GM18909 (cell line): ENCODE measurements around the gene CENPB.
A peak's percentile ranks its signal among the peaks of the same experiment; 100 is the strongest.

ENCODE experiments used
- ATAC-seq: cut with Tn5 transposase; IDR thresholded peaks from one replicate; pipeline ENCODE4 v1.9.1; 2021; ENCODE audit warnings: mild to moderate bottlenecking; ENCODE audit not compliant: unreplicated experiment, poor library complexity

Gene CENPB

DNA sequence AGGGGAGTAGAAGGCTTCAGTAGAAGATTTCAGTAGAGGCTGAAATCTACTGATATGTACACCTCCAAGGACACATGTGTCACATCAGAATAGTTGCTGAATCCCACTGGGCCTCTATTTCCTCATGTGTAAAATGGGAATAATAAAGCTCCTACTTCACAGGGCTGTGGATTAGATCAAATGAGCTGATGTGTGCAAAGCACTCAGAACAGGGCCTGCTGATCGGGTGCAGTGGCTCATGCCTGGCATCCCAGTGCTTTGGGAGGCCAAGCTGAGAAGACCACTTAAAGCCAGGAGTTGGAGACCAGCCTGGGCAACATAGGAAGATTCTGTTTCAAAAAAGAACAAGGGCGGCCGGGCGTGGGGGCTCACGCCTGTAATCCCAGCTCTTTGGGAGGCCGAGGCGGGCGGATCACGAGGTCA is 25.7 kb upstream of the CENPB start:
- ATAC-seq, result no peak

DNA sequence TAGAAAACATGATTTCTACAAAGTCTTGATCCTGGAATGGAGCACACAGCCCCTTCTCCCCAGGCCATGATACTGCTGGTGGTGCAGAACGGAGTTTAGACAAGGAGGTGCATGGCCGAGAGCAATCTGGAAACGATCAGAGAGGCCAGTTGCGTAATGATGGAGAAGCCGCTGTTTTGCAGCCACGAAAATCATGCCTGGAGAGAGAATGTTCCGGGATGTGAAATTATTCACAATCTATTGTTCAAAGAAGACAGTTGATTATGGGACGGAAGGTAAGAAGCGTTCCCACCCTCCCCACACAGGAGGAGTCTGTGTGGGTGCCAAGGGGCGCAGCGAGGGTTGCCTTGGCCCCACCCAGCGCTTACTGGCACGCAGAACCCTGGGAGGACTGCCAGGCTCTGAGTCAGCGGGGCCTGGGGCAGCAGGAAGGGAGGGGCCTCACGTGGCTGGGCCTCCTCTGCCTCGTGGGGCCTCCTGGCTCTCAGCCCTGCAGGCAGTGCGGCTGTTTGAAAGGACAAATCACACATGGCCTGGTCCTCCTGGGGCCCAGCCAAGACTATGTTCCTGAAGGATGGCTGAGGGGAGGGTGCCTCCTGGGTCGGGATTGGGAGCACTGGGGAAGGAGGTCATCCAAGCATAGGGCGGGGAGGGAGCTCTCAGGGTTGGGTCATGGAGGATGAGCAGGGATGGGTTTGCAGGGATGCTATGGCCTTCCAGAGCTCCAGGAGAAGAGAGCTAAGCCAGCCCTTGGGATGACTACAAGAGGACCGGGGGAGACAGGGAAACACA is 25.1 kb upstream of the CENPB start:
- no peak for ATAC-seq

DNA sequence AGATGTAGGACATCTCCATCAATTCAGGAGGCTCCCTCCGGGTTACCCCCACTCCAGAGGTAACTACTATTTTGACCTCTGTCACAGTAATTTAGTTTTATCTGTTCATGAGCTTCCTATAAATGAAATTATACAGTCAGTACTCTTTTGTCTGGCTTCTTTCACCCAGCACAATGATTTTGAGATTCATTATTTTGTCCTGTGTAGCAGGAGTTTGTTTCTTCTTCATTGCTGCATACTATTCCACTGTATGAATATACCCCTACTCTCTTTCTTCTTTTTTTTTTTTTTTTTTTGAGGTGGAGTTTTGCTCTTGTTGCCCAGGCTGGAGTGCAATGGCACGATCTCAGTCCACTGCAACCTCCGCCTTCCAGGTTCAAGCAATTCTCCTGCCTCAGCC is 22.0 kb upstream of the CENPB start:
- no peak for ATAC-seq

DNA sequence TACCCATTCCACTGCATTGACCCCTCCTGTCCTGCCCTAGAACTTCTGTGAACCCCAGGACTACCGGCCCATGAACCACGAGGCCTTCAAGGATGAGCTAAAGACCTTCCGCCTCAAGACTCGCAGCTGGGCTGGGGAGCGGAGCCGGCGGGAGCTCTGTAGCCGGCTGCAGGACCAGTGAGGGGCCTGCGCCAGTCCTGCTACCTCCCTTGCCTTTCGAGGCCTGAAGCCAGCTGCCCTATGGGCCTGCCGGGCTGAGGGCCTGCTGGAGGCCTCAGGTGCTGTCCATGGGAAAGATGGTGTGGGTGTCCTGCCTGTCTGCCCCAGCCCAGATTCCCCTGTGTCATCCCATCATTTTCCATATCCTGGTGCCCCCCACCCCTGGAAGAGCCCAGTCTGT is 18.2 kb upstream of the CENPB start:
- no peak for ATAC-seq

DNA sequence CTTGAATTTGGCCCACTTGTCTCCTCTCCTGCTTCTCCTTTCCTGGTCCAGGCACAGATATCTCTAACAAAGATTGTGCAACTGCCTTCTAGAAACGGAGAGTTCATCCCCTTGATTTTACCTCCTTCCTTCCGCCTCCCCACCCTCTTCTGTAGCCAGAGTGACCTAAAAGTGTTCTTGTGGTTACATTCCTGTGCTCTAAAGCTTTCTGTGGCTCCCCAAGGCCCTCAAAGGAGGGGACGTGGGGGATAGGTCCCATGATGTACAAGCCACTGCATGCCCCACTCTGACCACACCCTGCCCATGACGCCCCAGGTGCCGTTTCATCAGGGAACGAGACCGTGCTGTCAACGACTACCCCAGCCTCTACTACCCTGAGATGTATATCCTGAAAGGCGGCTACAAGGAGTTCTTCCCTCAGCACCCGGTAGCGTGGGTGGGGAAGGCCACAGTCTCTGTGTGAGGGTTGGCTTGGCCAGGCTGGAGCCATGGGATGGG is 17.8 kb upstream of the CENPB start:
- ATAC-seq, result no peak

DNA sequence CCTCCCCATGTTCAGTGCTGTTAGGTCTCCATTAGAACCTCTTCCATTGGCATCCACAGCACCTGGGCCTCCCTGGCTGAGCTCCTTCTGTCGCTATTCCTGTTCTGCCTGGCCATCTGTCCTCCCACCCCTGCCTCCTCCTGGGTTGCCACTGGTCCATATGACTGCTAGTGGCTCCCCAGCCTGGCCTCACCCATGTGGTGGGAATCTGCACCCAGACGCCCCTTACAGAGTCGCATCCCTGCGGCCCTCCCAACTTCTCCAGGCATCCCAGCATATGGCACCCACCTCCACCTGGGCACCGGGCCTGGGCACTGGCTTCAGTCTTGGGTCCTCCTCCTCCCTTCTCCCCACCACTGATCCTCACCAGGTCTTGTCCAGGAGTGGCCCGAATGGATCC is 17.3 kb upstream of the CENPB start:
- ATAC-seq, result no peak

DNA sequence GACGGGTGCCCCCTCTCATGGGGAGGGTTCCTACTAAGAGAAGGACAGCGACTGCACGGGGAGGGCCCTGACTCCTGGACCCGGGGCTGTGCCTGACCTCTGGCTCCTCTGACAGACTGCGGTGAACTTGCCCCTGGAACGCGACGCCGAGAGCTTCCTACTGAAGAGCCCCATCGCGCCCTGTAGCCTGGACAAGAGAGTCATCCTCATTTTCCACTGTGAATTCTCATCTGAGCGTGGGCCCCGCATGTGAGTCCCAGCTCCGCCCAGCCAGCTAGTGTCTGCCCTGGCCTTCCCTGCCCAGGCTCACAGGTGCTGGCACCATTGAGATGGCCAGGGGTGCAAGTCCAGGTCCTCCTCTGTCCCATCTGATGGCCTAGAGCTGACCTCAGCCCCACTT is 16.7 kb upstream of the CENPB start:
- ATAC-seq, result no peak

DNA sequence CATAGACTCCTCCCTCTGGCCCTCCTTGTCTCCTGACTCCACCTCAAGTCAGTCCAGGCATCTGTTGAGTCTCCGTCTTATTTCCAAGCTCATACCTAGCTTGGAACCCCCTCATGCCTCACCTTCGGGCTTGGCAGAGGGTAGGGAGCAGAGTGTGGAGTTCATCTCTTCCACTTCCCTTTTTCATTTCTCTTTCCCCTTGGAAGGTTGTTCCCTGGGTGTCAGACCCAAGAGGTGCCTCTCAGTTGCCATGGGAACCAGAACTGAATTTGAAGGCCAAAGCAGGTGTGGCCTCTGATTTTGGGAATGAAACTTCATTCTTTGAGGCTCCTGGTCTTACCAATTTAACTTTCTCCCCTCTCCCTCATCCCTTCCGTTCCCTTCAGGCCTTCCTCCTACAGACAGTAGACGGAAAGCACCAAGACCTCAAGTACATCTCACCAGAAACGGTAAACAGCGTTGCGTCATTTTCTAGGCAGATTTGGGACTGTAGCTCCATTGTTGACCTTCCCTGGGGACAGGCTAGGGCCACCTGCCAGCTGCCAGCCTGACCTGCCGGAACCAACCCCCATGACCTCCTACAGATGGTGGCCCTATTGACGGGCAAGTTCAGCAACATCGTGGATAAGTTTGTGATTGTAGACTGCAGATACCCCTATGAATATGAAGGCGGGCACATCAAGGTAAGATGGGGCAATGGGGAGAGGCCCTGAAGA is 16.1 kb upstream of the CENPB start:
- ATAC-seq, result no peak

DNA sequence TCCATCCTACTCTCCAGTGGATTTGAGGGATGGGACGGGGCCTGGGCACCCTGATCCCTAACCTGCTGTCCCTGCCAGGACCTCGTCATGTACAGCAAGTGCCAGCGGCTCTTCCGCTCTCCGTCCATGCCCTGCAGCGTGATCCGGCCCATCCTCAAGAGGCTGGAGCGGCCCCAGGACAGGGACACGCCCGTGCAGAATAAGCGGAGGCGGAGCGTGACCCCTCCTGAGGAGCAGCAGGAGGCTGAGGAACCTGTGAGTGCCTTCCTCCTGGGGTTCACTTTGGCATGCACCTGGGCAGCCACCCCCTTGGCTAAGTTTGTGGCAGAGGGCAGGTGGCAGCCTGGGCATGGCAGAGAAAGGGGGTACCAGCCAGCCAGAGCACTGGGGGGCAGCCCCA is 15.3 kb upstream of the CENPB start:
- no peak for ATAC-seq

DNA sequence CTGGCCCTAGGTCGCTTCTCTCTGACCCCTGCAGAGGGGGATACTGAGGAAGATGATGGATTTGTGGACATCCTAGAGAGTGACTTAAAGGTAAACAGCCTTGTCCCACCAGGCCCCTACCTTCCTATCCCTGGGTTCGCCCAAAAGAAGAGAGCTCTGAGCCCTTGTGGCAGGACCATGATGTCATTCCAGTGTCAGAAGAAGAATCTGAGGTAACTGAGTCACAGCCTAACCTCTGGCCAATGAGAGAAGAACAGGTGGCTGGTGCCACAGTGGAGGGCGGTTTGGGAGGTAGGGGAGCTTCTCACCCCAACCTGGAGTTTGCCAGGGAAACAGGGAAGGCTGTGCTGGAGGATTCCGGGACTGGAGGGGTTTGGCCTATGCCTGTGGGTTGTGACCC is 14.8 kb upstream of the CENPB start:
- no peak for ATAC-seq

DNA sequence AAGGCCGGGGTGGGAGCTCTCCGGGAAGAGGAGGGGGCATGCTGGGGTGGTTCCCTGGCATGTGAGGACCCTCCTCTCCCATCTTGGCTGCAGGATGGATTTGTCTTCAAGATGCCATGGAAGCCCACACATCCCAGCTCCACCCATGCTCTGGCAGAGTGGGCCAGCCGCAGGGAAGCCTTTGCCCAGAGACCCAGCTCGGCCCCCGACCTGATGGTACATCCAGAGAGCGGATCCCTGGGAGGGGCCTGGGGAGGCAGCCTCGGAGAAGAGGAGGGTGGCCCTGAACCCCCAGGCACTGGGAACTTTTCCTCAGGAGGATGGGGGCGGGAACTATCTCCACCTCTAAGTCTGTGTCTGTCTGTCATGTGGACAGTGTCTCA is 14.3 kb upstream of the CENPB start:
- no peak for ATAC-seq

DNA sequence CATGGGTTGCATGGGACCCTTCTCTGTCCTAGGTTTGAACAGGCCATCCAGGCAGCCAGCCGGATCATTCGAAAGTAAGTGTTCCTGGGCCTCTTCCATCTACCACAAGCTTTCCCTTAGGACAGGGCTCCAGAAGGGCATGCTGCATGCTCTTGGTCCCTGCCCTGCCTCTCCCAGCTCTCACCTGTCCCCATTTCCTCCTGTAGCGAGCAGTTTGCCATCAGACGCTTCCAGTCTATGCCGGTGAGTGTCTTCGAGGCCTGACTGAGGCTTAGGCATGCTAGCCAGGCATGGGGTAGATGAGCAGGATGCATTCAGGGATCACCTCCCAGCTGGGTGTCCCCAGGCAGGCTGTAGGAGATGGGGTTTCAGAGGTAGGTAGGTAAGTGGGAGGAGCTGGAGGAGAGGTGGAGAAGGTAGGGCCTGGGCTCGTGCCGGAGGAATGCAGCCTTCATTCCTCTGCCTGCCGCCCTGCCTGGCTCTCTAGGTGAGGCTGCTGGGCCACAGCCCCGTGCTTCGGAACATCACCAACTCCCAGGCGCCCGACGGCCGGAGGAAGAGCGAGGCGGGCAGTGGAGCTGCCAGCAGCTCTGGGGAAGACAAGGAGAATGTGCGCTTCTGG is 13.8 kb upstream of the CENPB start:
- ATAC-seq, result no peak

DNA sequence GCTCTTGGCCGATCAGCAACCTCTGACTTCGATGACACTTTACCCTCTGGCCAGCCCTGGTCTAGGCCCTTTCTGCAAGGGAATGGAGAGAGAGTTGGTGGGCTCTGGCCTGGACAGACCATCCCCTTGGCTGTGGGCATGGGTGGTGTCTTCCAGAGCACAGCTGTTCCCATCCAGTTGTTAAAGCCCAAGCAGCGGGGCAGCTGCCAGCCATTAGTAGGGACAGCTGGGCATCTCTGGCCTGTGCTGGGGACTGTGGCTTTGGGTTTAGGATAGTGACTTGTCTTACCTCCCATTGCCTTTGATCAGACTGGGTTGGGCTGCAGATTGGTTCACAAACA is 12.3 kb upstream of the CENPB start:
- no peak for ATAC-seq

DNA sequence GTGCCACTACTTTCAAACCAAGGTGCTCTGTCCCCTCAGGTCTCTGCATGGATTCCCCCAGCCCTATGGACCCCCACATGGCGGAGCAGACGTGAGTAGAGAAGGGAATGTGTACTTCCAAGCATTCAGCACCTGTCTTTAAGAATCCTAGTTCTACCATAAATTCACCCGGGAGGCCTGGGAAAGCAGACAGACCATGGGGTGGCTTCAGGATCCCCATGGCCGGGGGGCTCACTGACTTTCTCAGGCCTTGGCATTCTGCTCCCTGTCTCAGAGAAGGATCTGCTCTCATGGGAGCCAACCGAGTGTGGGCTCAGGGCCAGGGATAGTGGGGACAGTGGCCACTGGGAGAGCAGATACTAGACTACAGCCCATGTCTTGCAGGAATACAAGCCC is 11.8 kb upstream of the CENPB start:
- ATAC-seq, result no peak

DNA sequence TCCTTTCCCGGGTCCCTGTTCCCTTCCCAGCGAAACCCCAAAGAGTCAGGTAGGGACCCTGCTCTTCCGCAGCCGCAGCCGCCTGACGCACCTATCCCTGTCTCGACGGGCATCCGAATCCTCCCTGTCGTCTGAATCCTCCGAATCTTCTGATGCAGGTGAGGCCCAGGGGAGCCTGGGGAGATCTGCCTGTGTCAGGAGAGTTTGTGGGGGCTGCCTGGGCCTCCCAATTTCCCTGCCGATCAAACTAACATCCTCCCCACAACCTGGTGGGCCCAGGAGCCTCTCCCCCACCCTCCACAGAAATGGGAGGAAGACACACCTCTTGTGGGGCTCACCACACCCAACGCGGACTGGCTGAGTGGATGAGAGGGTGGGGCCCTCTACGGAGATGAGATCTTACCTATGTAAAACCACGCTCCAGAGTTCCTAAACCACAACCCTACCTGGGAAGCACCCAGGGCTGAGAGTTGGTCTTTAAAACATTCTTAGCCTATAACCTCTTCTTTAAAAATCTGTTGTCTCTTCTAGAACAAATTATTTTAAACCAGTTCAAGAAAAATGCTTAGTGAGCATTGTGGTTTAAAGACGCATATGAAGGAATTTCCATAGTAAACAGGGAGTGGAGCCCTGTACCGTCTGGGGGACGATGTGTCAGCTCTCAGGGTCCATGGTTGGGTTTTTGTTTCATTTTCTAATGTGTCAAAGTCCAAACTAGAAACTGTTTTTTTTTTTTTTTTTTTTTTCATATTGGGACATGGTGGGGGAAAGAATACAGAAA is 11.2 kb upstream of the CENPB start:
- no peak for ATAC-seq

DNA sequence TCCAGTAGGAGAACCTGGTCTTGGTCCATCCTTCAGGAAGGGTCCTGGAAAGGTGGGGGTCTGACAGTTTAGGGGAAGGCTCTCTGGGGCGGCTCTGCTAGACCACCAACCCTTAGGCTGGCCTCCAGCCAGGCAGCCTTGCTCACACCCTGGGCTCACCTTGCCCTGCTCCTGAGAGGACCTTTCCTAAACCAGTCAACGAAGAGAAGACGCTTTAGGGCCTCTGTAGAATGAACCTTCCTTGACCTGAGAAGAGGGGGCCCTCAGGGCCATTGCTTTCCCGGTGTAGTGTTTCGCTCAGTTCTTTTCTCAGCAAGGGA is 10.6 kb upstream of the CENPB start:
- no peak for ATAC-seq

DNA sequence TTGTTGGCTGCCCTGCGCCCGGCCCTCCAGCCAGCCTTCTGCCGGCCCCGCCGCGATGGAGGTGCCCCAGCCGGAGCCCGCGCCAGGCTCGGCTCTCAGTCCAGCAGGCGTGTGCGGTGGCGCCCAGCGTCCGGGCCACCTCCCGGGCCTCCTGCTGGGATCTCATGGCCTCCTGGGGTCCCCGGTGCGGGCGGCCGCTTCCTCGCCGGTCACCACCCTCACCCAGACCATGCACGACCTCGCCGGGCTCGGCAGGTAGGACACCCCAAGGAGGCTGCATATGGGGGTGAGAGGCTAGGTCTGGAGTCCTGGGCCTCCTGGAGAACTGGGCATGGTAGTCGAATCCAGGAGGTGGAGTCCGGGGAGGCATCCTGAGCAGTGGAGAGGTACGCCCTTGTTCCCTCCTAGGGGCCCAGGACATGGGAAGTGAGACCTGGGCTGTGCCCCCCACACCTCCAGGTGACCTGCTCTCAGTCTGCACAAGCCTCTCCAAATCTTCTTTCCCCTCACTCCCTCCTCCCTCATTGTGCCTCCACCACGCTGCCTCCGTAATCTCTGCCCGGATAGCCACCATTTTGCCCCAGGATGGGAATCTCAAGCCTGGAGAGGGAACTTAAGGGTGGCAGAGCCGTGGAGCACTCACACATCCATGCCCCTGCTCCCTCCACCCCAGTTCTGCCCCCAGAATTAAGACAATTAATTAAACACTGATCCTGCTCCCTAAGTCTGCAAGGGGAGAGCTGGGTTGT is 10.1 kb upstream of the CENPB start:
- ATAC-seq, result peak; percentile 7

DNA sequence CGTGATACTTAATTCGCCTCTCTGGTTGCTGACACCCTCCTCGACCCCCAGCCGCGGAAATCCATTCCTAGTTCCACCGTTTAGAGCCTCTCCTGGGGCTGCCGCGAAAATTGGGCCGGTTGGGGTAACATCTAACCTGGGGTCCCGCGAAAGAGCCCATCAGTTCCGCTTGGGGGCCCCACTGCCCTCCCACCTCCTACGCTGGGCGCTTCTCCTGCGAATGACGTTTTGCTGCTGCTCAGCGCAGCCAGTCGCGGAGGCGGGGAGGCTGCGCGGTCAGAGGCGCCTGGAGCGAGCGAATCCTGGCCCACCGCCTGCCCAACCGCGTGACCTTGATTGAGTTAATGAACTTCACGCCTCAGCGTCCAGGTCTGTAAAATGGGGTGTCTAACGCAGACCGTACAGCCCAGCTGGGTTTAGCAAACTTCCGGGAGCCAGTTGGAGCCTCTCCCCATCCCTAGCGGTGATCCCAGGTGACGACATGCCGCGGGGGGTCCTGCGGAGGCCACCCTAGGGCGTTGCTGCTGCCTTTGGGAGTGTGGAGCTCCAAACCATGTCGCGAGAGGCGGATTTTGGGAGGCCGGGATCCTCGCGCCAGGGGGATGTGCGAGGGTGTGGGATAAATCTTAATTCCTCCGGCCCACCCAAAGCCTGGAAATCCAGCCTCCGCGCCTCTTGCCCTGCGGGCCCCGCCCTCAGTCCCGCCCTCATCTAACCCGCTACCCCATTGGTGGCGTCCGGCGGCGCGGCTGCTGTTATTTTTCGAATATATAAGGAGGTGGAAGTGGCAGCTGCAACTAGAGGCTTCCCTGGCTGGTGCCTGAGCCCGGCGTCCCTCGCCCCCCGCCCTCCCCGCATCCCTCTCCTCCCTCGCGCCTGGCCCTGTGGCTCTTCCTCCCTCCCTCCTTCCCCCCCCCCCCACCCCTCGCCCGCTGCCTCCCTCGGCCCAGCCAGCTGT is 9.2 kb upstream of the CENPB start, which contains the start of gene CDC25B:
CDC25B (plus strand) TSS at position 800 of the 958 bp plus-strand sequence. CDS start 222 bp downstream, outside the sequence.
- ATAC-seq, result peak; percentile 56
